SIG-M5 treated with dmso at 0.1 percent for 504 hours (cell line): Measurements from ENCODE around the gene CDC42BPA.

ENCODE experiments used
- DNase-seq: peaks from one replicate; lab custom pipeline; 2025; ENCODE audit not compliant: unreplicated experiment; lab: John Stamatoyannopoulos, UW

The CDC42BPA gene

DNA sequence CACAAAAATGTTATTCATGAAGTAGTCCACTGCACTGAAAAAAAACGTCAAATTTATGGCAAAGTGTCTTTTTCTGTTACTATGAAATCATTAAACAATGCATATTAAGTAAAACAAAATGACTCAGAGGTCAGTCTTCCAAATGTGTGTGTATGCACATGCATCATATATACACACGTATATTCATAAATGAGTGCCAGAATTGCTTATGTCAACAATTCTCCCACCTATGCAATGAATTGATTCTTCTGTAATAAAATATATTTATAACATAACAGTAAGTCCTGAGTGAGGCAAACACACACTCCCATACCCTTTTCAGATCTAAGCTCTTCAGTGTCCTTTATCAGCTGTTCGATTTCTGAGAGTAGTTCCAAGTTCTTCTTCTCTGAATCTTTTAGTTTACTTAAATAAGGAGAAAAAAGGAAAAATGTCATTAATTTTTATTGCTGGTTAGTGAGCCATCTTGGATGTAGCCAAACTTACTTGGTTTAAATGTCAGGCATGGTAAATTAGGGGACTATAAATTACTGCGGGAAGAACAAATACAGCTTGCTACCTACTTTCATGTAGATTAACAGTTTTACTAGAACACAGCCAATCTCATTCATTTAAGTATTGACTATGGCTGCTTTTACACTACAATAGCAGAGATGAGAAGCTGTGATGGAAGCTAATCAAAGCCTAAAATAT, 246.3 kb downstream of the CDC42BPA start:
- DNase-seq, result no peak

DNA sequence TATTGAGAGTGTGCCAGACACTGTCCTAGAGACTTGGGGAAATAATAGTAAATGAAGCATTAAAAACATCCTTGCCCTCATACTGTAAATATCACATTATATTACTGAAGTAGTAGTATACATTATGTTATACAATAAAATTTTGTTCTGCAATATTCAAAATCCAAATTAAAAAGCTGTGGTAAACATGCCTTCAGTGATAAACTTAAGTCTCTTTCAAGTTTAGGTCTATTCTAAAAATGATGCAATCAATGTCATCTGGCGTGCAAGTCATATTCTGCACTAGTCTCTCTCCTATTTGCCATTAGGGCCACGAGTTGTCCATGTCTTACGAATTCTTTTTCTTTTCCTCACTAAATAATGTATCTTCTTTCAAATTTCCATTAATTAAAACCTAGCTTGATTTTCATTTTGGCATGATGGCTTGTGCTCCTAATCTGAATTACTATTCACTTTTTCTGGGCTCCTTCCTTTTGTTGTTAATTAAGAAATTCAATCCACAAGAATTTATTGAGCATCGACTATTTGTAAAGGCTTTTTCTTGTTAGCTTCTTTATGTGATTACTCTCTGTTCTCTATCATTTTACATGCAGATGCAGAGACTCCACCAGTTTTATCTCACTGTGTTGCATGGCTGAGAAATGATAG, 247.5 kb downstream of the CDC42BPA start:
- DNase-seq, result no peak

DNA sequence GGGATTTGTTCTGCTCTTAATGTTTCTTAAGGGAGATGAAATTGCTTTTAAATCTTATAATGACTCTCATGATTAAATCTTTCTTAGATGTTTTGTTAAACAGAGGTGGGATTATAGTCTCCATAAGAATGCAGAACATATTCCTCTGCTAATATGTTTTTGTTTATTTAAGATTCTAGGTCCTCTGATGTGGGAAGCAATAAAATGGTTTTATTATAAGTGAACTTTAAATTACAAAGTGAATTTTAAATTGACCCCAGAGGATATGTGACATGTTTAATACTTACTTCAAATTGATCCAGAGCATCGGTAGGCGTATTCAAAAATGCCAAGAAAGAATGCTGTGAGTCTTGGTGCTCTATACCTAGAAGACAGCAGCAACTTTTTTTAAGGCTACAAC, 248.8 kb downstream of the CDC42BPA start:
- no peak for DNase-seq

DNA sequence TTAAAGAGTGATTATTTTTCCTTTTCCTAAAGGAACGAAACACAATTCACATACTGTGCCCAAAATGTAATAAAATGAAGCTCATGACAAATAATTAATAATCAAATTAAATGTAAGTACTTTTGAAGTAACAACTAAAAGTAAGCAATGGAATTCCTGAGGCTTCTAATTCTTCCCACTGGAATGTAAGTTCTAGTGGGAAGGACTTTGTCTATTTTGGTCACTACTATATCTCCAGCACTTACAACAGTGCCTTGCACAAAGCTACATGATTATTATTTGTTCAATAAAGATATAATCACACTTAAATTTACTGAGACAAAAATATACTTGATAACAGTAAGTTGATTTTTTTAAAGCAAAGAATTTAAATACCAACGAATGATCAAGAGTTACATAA, 249.4 kb downstream of the CDC42BPA start:
- no peak for DNase-seq

DNA sequence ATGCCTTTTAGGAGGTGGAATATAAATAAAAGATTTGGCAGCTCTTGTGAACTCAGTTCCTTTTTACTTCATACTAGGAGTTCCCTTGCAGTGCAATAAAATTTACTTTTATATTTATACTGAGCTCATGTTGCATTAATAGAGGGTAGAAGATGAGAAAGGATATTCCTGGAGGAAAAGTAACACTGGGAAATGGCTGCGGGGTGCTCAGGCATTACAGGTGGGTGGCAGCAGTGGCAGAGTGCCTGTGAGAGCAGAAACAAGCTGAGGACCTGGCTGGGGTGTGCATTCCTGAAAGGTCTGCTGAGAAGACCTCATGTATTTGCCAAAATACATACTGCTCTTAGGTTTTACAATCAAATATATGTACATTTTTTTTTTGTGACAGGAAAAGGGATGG, 251.3 kb downstream of the CDC42BPA start:
- no peak for DNase-seq

DNA sequence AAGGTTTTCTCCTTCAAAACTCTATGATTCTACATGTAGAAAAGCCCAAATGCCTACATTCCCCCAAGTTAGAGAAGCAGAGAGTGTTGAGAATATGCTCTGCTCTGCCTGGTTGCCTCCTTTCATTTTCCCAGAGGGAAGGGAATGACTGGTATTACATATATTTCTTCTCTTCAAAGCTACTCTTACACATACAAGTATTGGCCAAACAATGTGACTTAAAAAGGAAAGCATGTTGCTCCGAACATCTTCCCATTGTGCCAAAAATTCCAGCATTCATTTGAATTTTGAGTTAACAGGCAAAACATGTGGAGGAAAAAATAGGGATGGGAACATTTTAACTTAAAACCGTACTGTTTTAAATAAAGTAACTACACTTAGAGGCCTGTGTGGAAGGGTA, 253.0 kb downstream of the CDC42BPA start:
- no peak for DNase-seq

DNA sequence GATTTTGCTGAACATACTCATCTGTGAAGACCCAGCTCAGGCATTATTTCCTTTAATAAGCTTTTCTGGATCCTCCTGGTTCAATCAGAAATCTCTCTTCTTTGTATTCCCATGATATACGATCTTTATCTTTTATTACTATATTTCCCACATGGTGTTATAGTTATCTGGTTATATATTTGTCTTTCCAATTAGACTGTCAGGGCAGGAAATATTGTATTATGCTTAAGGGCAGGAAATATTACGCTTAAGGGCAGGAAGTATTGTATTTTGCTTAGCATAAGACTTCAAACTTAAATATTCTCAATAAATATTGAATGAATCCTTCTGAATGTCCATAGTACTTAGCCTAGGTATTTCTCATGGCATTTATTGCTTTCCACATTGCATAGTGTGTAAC, 256.0 kb downstream of the CDC42BPA start:
- no peak for DNase-seq

DNA sequence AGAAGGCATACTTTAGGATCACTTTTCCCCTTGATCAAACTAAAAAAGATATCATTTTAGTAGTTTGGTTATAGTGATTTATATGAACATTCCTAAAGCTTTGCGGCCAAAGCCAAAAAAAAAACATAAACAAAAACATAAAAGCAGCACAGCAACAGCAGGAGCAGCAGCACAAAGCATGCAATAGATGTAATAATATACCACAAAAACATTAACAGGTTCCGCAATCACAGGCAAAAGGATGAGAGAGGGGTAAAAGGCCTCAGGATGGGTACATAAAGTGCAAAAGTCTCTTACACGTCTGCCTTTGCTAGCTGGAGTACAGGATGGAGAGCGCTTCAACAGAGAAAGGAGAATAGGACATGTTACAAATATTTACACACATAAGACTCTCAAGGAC, 259.2 kb downstream of the CDC42BPA start:
- no peak for DNase-seq

DNA sequence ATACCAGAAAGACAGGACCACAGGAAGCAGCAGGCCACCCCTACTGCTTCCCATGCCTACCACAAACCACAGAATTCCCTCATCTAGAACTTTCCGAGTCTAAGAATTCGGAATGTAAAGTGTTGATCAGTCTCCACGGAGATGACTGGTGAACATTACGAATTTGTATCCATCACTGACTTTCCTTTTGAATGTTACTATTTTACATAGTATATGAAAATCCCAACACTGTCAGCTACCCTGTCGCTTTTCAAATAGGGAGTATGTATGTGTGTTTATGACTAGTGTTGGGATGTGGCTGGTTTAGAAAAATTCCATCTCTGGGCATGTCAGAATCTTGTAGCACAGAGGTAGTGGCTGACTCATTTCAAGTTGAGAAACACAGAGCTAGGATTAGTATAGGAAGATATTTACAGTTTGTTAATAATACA, 260.0 kb downstream of the CDC42BPA start:
- DNase-seq, result no peak

DNA sequence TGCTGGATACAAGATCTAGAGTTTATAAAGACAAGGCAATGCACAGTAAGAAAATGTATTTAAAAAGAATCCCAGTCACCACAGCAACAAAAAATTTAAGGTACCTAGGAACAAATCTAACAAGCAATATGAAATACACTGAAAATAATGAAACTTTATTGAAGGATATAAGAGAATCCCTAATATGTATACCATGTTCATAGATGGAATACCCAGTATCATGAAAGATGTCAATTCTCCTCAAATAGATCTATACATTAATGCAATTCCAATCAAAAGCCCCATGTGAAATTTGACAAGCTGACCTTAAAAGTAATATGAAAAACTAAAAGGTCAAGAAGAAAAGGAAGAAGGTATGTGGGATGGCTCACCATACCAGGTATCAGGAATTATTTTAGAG, 269.0 kb downstream of the CDC42BPA start:
- DNase-seq, result no peak

DNA sequence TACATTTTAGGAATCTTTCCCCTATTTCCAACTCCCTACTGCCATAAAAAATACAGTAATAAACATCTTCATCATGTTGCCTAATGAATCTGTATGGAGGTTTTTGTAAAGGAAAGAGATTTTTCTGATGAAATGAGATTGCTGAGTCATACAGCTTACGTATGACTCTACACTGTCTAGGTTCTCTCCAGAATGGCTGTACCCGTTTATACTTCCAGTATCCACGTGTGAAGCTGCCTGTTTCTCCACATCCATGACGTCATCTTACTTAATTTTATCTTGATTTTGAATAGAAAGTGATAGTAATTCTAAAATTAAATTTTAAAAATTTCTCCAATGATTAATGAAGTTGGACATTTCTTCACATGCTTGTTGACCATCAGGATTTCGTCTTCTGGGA, 274.5 kb downstream of the CDC42BPA start:
- DNase-seq, result peak; percentile 50

DNA sequence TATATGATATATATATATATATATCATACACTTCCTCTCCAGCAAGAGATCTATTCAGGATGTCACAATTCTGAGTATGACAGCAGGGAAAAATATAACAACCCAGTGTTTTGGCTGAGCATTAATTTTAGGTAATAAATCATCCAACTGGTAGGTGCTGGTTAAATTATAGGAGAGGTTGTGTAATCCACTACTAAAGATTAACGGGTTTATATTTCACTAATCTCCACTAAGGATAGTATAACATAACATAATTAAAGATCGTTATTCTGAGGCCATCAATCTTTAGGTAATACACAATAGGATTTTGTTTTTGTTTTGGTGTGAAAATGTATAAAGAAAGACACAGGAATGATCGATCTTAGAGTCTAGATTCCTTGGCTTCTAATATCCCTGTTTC, 276.0 kb downstream of the CDC42BPA start:
- no peak for DNase-seq

DNA sequence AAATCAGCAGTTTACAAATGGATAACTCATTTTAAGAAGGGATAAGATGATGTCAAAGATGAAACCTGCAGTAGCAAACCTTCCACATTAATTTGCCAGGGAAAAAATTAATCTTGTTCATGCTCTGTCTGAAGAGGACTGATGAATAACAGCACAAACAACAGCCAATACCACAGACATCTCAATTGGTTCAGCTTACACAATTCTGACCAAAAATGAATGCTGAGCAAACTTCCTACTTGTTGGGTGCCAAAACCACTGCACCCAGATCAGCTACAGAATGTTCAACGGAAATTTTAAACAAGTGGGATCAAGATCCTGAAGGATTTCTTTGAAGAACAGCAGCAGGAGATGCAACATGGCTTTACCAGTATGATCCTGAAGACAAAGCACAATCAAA, 279.9 kb downstream of the CDC42BPA start:
- no peak for DNase-seq

DNA sequence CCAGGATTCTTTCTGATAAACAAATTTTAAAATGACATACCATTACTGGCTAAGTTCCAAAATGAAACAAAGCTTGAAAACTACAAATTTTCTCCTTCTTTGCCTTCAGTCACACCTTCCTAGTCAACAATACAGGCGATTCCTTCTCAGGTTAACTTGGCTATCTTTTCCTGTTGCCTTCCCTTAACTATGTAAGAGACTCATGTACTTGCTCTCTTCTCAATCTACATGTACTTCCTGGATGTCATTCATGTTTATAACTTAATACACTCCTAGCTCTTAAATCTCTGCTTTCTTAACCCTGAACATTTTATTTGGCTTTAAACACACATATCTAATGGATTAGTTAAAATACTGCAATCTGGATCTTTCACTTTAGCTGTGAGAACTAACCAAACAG, 281.2 kb downstream of the CDC42BPA start:
- no peak for DNase-seq

DNA sequence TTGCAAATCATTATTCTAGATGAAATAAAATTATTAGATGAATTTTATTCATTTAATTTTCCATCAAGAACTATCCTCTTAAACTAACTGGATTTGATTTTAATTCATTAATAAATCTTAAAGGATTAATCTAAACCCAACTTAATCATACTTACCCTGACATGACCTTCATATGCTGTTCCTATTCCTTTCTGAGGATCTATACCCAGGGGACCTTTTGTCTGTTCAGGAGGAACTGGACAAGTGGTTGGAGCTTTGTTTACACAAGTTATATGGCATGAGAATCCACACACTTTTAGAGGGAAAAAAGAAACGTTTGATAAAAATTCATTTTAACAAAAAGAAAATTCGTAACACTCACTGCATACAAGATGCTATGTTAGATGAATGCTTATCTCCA, 283.0 kb downstream of the CDC42BPA start:
- DNase-seq, result no peak

DNA sequence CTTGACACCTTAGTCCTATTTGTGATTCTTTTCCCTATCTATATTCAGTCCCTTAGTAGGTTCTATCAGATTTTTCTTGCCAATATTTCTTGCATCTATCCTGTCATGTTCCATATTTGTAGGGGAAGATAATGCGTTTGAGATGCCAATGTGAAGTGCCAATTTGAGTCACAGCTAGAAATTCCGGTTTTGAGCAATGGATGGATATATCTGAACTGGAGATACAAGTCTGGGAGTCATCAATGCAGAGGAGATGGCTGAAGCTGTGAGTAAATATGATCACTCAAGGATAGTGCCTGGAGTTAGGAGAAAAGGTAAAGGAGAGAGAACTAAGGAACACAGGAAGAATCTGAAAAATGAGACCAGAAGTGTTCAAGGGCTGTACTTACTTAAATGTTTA, 284.4 kb downstream of the CDC42BPA start:
- DNase-seq, result no peak

DNA sequence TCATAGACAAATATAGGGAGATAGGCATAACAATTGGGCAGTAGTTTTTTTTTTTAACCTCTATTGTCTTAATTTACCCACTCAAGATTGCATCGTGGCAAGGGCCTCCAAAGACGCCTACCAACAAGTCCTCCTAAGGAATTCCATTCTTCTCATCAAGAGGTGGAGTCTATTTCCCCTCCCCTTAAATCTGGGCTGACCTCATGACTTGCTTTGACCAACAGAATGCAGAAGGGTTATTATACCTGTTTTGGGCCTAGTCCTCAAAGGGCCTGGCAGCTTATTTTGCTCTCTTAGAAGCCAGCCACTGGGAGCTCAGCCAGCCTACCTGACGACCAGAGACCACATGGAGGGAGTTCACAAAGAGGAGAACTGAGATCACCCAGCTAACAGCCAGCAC, 285.9 kb downstream of the CDC42BPA start:
- DNase-seq, result no peak

DNA sequence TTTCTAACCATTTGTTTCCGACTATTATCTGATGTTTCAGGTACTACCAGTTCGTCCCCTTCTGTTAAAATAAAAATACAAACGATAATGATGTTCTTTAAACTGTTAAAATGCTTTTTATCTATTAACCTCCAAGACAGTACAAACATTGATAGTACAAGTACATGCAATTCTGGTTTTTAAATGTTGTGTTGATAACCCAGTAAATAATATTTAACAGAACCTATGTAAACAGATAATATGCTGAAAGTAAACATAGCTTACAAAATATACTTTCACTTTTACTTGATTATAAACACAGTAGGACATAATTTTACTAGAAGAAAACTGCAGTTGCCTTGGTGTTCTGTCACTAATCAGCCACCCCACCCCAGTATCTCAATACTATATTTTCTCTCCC, 301.3 kb downstream of the CDC42BPA start:
- DNase-seq, result no peak

DNA sequence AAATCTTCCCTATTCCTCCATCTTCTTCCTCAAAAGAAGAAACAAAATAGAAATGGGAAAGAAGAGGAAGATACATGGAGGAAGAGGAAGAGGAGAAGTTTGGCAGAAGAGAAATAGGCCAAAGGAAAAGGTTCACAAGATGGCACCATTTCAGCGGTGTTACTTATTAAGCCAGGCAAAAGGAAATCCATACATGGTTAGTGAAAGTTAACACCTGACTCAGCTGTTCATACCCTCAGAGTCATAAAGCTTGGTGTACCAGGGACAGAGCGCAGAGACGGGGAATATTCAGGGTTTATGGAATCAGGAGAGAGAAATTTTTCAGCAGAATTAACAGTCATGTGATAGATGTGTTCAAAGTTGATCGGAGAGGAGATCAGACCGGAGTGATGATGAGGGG, 307.6 kb downstream of the CDC42BPA start:
- DNase-seq, result no peak

DNA sequence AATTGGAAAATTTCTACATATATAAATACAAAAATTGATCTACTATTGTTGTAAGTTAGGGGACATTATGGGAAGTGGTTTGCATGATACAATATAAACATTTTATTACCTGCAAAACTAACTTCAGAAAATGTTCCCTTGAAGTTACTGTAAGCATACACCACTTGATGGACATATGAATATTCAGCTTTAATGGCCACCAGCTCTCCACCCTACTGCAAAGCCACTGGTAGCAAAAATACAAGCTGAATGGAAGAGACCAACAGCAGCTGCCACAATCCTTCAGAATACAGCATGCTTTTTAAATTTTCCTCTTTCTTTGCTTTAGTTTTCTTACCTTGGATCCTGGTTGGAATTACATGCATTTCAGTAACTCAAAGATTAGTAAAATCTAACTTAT, 308.4 kb downstream of the CDC42BPA start:
- no peak for DNase-seq

DNA sequence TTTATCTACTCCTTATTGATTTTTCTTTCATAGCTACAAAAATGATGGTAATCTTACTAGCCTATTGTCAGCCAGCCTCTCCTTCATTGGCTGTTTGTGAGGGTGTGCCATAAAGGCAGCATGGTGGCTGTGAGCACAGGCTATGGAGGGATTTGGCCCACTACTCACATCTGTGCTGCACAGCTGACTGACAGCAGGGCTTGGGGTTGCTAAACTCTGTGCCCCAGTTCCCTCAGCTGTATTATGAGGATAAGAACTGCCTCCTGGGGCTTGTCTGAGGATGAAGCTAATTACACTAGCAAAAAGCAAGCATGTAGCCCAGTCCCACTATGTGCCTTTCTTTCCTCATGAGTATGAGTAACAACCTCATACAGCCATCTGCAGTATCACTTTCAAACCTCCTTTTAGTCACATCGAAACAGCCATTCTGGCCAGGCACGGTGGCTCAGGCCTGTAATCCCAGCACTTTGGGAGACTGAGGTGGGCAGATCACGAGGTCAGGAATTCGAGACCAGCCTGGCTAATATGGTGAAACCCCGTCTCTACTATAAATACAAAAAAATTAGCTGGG, 312.0 kb downstream of the CDC42BPA start:
- no peak for DNase-seq

DNA sequence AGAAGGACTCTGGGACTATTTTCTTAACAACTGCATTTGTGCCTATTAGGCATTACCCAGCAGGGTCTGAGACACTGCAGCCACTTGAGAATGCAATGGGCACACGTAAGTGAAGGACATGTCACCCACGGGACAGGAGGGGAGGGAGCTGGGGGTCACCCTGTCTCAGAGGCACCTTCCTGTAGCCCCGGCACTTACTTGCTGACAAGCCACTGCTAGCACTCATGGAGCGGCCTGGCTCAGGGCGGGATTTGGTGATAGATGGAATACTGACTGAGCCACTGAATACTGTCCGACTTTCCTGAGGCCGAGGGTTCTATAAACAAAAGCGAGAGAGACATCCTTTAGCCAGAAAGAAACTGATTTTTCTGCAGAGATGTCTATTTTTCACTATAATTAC, 313.5 kb downstream of the CDC42BPA start:
- no peak for DNase-seq

DNA sequence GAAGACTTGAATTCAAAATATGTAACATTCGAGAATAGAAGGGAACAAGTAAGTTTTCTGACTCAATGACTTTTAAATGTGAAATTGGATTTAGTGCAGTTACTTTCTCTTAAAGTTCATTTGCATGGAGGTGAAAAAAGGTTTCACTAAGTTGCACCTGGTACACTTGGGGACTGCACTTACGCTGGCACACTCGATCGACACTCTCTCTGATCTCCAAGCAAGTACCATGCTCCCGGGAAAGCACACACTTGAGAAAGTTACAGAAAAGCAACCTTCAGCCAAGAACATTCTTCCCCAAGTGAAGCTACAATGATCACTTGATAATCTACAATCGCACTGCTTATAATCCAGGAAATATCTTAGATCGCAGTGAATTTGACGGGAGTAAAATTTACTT, 315.1 kb downstream of the CDC42BPA start:
- no peak for DNase-seq
